GM10266 (cell line): ENCODE measurements around the gene OR1L1.

Experiments used
- DNase-seq: peaks from one replicate; pipeline ENCODE4 v3.0.0; 2012; ENCODE audit errors: extremely low spot score
- CTCF ChIP-seq: IDR thresholded peaks from 2 replicates; pipeline ENCODE4 v1.5.1; 2012; ENCODE audit warnings: mild to moderate bottlenecking, low read depth; ENCODE audit not compliant: control insufficient read depth, insufficient read depth; ENCODE audit errors: missing control alignments

OR1L1 gene

GRCh38 chr9:122684851-122685250 lies 23.3 kb downstream of the OR1L1 start:
- DNase-seq: no peak
- no peak for TF ChIP-seq CTCF

DNA sequence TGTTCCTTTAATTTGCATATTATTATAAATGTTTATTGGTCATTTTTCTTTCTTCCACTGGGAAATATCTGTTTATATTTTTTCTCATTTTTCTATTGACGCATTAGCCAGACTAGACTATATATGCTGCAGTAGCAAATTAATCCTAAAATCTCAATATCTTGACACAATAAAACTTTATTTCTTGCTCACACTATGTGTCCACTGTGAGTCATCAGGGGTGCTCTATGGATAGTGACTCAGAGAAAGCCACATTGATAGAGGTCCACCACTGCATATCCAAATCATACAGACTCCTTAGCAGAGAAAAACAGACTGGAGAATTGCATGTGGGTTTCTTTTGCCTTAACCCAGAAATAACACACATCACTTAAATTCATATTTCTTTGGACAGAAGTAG lies 34.2 kb downstream of the OR1L1 start:
- DNase-seq: no peak
- no peak for TF ChIP-seq CTCF
